ENCODE data around the gene GPR158.

- no peak for TF ChIP-seq GATA3 (IDR thresholded peaks at IDR 0.05; ENCODE audit: low read depth, low read length)
- no peak for TF ChIP-seq GATA2 (IDR thresholded peaks at IDR 0.05; ENCODE audit: low read depth, low read length)
Measured at GRCh38 chr10:25129592-25129991, 45.2 kb upstream of the GPR158 start.
